Peyer's patch (tissue), 4 donors: ENCODE measurements around the gene SCLT1.

Experiments
- CTCF ChIP-seq, 6 experiments: fragments of 450-650 bp in 4 of 6; fragments of 200-600 bp in 2 of 6; sonication (generic) in 1 of 6; IDR thresholded peaks; one replicate each; pipeline ENCODE4 v1.5.1; 2017 to 2019; ENCODE audit warnings: antibody characterized with exemption in 6 of 6, mild to moderate bottlenecking in 3 of 6, moderate library complexity in 1 of 6
- POLR2A ChIP-seq, 2 donors: fragments of 450-650 bp; IDR thresholded peaks; one replicate each; pipeline ENCODE4 v1.5.1; 2017; ENCODE audit warnings: antibody characterized with exemption in 2 of 2, mild to moderate bottlenecking in 2 of 2, moderate library complexity in 2 of 2

- TF ChIP-seq CTCF (IDR thresholded peaks at IDR 0.05), result no peak
- TF ChIP-seq POLR2A (IDR thresholded peaks at IDR 0.05), result no peak
Observed at GRCh38 chr4:128866691-128867090, 226.6 kb downstream of the SCLT1 start.
